ENCODE data around the gene SPAG17.

DNA sequence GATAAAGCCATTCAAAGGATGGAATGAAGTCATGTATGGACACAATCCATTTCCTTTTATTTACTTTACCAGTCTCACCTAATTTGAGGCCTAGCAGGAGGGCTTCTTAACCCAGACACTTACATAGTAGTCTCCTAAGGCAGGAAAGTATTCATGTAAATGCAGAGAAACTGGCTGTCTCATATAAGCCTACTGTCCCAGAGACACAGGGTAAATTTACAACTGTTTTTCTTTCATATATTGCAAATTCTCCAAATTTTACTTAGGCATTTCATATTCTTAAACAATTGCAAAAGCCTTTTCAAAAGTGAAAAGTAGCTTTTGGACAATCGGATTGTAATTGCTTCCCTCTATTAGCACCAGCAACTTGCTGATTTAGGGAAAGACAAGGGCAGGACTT lies 29.9 kb downstream of the SPAG17 start:
- TF ChIP-seq FOXK2 (IDR thresholded peaks at IDR 0.05) (no peak), ELF4 (IDR thresholded peaks at IDR 0.05) (no peak), CTBP1 (IDR thresholded peaks at IDR 0.05; ENCODE audit: borderline replicate concordance) (no peak), BHLHE40 (IDR thresholded peaks at IDR 0.05; ENCODE audit: borderline replicate concordance) (no peak), FOXA1 (IDR thresholded peaks at IDR 0.05) (no peak), SP1 (IDR thresholded peaks at IDR 0.05) (no peak), LEF1 (IDR thresholded peaks at IDR 0.05; ENCODE audit: borderline replicate concordance) (no peak), FOXM1 (IDR thresholded peaks at IDR 0.05; ENCODE audit: borderline replicate concordance) (no peak), ARNT (IDR thresholded peaks at IDR 0.05) (no peak), SUZ12 (IDR thresholded peaks at IDR 0.05) (no peak)
- TF ChIP-seq, protein P1, sequence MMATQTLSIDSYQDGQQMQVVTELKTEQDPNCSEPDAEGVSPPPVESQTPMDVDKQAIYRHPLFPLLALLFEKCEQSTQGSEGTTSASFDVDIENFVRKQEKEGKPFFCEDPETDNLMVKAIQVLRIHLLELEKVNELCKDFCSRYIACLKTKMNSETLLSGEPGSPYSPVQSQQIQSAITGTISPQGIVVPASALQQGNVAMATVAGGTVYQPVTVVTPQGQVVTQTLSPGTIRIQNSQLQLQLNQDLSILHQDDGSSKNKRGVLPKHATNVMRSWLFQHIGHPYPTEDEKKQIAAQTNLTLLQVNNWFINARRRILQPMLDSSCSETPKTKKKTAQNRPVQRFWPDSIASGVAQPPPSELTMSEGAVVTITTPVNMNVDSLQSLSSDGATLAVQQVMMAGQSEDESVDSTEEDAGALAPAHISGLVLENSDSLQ (IDR thresholded peaks at IDR 0.05), result no peak
